ENCODE measurements around the gene SPCS3. TPM values are rescaled to one million over a fixed set of nuclear protein-coding genes. Genes with fewer than 3 reads are reported as not detected.

The SPCS3 gene
- total and polyA plus RNA-seq, 2 experiments from 2014 or later: 62.5 to 79.9 TPM

- TF ChIP-seq, protein P1, sequence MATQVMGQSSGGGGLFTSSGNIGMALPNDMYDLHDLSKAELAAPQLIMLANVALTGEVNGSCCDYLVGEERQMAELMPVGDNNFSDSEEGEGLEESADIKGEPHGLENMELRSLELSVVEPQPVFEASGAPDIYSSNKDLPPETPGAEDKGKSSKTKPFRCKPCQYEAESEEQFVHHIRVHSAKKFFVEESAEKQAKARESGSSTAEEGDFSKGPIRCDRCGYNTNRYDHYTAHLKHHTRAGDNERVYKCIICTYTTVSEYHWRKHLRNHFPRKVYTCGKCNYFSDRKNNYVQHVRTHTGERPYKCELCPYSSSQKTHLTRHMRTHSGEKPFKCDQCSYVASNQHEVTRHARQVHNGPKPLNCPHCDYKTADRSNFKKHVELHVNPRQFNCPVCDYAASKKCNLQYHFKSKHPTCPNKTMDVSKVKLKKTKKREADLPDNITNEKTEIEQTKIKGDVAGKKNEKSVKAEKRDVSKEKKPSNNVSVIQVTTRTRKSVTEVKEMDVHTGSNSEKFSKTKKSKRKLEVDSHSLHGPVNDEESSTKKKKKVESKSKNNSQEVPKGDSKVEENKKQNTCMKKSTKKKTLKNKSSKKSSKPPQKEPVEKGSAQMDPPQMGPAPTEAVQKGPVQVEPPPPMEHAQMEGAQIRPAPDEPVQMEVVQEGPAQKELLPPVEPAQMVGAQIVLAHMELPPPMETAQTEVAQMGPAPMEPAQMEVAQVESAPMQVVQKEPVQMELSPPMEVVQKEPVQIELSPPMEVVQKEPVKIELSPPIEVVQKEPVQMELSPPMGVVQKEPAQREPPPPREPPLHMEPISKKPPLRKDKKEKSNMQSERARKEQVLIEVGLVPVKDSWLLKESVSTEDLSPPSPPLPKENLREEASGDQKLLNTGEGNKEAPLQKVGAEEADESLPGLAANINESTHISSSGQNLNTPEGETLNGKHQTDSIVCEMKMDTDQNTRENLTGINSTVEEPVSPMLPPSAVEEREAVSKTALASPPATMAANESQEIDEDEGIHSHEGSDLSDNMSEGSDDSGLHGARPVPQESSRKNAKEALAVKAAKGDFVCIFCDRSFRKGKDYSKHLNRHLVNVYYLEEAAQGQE (IDR thresholded peaks at IDR 0.05; ENCODE audit: unreplicated experiment): no peak
- TF ChIP-seq POLR2AphosphoS5 (IDR thresholded peaks at IDR 0.05; ENCODE audit: low read depth) (no peak), STAT1 (IDR thresholded peaks at IDR 0.05; ENCODE audit: unreplicated experiment) (no peak), ETS1 (IDR thresholded peaks at IDR 0.05) (no peak), JUNB (IDR thresholded peaks at IDR 0.05; ENCODE audit: unreplicated experiment) (no peak)
- TF ChIP-seq, protein P2, sequence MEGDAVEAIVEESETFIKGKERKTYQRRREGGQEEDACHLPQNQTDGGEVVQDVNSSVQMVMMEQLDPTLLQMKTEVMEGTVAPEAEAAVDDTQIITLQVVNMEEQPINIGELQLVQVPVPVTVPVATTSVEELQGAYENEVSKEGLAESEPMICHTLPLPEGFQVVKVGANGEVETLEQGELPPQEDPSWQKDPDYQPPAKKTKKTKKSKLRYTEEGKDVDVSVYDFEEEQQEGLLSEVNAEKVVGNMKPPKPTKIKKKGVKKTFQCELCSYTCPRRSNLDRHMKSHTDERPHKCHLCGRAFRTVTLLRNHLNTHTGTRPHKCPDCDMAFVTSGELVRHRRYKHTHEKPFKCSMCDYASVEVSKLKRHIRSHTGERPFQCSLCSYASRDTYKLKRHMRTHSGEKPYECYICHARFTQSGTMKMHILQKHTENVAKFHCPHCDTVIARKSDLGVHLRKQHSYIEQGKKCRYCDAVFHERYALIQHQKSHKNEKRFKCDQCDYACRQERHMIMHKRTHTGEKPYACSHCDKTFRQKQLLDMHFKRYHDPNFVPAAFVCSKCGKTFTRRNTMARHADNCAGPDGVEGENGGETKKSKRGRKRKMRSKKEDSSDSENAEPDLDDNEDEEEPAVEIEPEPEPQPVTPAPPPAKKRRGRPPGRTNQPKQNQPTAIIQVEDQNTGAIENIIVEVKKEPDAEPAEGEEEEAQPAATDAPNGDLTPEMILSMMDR (conservative IDR thresholded peaks at IDR 0.05; ENCODE audit: low read depth in 2 of 2): no peak
Measured at GRCh38 chr4:176287546-176287945, 32.2 kb upstream of the SPCS3 start (continued).

GRCh38 chr4:176288020-176288419 is 31.7 kb upstream of the SPCS3 start:
- Histone ChIP-seq H4K20me1 (replicated peaks; ENCODE audit: insufficient read depth) (no peaks in the 10 kb centered on the region), H3F3A (replicated peaks; ENCODE audit: low read depth) (no peaks in the 10 kb centered on the region), H3K4me2 (no peak overlapping the region), H3K27ac (ENCODE audit: low read depth) (no peak overlapping the region), H3K79me2 (replicated peaks; ENCODE audit: insufficient read depth) (no peaks in the 10 kb centered on the region), H3K36me3 (ENCODE audit: insufficient read depth) (no peaks in the 10 kb centered on the region), H3K4me1 (ENCODE audit: insufficient read depth) (no peaks in the 10 kb centered on the region), H3K27me3 (ENCODE audit: insufficient read depth) (no peaks in the 10 kb centered on the region), H3K9me2 (ENCODE audit: insufficient read depth) (no peaks in the 10 kb centered on the region), H2AFZ (peak overlapping the region; percentile 90), H3K4me3 (no peak overlapping the region)
- H3K27ac Mint-ChIP-seq: no peak overlapping the region; the same call in 1 of the 2 replicates
- H3K4me1 Mint-ChIP-seq: peaks cover 5% of the 10 kb centered on the region; the same call in 2 of the 3 replicates
- ATAC-seq: no peak
- H3K4me3 Mint-ChIP-seq: no peak overlapping the region
- no peaks in the 10 kb centered on the region for H3K36me3 Mint-ChIP-seq (ENCODE audit: low read depth)
- no peak for DNase-seq (ENCODE audit: low spot score)
- no peaks in the 10 kb centered on the region for H3K27me3 Mint-ChIP-seq (ENCODE audit: insufficient read depth, low read depth, poor library complexity)
- no peaks in the 10 kb centered on the region; the same call in 2 of the 3 replicates for H3K9me3 Mint-ChIP-seq
- TF ChIP-seq ZNF331 (CRISPR knock-in tag; IDR thresholded peaks at IDR 0.05; ENCODE audit: low read depth): no peak
- TF ChIP-seq POLR2AphosphoS5 (IDR thresholded peaks at IDR 0.05; ENCODE audit: low read depth): no peak
- no peak for TF ChIP-seq JUNB (IDR thresholded peaks at IDR 0.05; ENCODE audit: unreplicated experiment)
- no peak for TF ChIP-seq EZH2 (IDR thresholded peaks at IDR 0.05; ENCODE audit: low read depth, unreplicated experiment)
- TF ChIP-seq, protein P2 (conservative IDR thresholded peaks at IDR 0.05; ENCODE audit: low read depth in 2 of 2): no peak
- no peak for TF ChIP-seq STAT1 (IDR thresholded peaks at IDR 0.05; ENCODE audit: unreplicated experiment)
- TF ChIP-seq, protein P1 (IDR thresholded peaks at IDR 0.05; ENCODE audit: unreplicated experiment): no peak

Data from GM23338 (cell line).